ENCODE measurements around the gene PCARE.
"Not testable (repeated sequence)": the region's sequence is repeated elsewhere in the genome, so short reads cannot be mapped to it uniquely, and the experiment has no call there.

The PCARE gene

GRCh38 chr2:29074411-29074810 is at the start of gene PCARE:
Gene PCARE, minus strand, starts transcription at chr2:29074523. Its CDS starts 262 bp downstream, at chr2:29074261.
- DNase-seq: no peak

DNA sequence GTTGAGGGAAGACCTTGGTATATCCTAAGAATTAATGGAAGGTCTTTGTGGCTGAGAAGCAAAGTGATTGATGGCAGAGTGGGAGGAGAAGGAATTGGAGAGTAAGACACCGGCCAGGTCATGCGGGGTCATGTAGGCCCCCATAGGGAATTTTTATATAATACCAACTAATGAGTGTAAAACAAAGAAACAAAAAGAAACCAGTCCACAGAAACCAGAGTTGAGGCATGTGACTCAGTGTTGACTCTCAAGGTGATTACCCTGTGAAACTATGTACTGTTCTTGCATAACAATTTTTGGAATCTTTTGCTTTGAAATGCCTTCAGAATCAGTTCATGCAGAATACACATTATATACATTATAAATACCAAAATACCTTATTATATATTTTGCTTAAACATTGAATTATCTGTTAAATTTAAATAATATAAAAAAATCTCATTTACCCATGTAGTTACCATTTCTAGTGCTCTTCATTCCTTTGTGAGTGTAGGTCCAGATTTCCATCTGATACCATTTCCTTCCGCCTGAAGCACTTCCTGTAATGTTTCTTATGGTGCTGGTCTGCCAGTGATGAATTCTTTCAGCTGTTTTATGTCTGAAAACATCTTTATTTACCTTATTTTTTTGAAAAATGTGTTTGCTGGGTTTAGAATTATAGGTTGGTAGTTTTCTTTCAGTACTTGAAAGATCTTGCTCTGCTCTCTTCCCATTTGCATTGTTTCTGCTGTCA is 49.5 kb upstream of the PCARE start:
- DNase-seq: peak; percentile 10 to 27

DNA sequence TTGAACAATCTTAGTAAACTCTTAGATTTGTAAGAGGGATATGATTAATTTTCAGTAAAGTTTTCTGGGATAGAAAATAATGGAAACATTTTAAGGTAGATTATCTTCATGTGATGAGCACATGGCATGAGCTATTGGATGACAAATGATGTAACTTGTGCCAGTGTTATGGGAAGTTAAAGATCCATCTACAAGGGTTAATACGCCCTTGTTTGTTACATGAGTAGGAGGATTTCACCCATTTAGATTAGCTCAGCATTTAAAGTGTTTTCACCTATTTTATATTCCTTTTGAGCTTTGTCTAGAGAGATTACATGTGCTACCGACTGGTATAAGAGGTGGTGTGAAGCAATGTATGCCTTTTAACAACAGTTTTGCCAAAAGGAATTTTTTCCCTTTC is 46.5 kb upstream of the PCARE start:
- no peak for DNase-seq

GRCh38 chr2:29119211-29119610 is 44.9 kb upstream of the PCARE start:
- no peak for DNase-seq

DNA sequence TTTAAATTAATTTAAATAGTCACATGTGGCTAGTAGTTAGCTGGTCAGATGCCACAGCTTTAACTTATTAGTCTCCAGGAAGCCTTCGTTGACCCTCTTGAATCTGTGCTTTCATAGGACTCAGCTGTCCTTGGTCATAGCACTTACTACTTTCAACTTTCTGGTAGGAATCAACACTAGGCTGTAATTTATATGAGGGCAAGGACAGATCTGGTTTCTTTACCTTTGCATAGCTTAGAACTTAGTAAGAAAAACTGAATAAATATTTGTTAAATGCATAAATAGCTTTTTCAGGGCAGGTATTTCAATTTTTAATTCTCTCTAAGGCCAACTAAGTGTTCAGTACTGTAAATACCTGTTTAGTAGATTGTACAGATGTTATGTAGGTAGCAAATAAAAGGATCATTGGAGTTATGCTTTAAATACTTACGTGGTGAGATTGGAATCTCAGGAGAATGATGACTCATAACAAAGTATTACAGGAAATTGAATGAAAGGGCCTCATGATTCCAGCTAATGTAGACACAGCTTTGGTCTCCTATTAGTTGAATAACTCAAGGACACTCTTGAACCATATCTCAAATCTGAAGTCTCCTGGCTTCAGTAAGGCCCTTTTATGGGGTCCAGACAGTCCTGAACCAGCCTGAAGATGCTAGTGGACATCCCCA is 43.4 kb upstream of the PCARE start:
- DNase-seq: no peak

DNA sequence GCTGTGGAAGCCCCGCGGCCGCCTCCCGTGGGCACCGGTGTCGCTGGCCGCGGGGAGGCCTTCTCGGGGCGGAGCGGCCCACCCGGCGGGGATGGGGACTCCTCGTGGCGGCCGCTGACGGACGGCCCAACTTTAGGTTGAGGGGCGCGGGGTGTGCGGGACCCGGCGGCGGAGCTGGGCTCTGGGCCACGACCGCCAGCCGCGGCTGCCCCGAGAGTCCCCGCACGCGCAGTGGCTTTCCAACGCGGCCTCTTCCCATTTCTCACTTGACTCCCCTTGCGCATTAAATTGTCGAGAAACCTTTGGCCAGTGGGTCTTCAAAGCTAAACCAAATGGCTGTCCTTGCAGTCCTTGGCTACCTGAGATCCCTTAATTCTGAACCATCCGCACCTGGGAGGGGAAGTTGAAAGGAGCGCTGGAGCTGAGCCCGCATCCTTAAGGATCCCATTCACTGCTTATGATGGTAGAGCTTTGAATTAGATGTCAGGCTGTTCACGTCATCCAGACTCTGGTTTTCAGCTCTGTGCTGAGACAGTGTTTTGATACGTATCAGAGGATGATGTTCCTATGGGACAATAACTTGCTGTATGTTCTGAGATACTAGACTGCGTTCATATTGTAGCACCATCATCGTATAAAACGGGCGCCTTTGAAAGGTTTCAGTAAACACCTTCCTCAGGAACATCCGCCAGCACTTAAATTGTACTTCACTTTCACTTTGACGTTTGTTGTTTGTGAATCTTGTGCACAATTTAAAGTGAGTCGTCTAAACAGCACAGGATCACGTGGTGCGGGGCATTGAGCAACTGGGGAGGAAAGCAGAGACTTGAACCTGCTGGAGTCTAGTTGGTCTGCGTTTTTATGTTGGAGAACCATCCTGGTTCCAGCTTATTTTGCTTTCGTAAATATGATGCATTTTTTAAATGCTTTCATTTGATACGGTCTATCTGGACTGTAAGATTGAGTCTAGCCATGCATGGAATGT is 41.8 kb upstream of the PCARE start:
- DNase-seq: peak; percentile 63 to 74

DNA sequence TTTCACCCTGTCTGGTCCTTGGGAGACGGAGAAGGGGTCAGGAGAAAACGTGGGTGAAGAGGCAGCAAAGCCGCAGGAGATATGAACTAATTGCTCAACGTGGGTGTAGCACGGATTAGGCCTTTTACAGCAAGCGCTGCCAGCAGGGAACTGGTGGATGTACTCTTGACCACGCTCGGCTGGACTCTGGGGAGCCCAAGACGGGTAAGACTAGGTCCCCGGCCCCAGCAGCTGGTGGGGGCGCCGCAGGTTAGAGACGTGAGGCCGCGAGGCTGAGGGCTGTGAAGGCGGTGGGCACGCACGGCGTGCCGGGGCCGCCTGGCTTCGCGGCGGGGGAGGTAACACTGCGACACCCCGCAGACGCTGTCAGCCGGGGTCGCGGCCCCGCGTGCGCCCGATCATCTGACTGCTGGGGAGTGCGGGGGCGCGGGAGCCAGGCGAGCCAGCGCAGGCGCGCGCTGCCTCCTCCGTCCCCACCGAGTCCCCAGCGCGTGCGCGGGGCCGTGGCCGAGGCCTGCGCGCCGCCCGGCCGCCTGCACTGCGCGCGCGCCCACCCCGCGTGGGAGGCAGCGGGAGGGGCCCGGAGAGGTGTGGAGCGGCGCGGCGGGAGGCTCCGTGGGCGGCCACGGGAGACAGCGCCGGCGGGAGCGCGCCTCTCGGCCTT is 40.8 kb upstream of the PCARE start, which contains the start of gene CLIP4:
Gene CLIP4 (plus strand): TSS at position 470 of the 664 bp plus-strand sequence. CDS start 5,974 bp downstream, outside the sequence.
- peak; percentile 74 to 76 for DNase-seq

GRCh38 chr2:29114586-29114945 is 40.2 kb upstream of the PCARE start:
- DNase-seq: peak in 1 of 2 donors; percentile 2

DNA sequence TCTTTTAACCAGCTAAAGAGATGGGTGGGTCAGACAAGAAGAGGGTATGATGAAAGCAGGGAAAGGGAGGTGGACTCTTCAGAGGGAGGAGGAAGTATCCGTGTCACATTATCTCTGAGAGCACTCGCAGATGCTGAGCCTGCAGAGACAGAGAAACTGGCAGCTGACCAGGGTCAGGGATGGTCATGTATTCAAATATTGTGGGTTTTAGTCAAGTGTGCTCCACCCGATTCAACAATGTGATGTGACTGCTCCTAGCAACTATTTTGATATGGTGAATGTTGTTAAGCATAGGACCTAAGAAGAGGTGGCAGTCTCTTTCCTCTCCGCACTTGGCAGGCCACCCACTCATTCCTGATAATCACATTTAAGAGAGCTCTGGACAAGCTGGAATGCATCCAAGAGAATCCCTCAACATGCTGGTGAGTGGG is 39.6 kb upstream of the PCARE start:
- DNase-seq: no peak

DNA sequence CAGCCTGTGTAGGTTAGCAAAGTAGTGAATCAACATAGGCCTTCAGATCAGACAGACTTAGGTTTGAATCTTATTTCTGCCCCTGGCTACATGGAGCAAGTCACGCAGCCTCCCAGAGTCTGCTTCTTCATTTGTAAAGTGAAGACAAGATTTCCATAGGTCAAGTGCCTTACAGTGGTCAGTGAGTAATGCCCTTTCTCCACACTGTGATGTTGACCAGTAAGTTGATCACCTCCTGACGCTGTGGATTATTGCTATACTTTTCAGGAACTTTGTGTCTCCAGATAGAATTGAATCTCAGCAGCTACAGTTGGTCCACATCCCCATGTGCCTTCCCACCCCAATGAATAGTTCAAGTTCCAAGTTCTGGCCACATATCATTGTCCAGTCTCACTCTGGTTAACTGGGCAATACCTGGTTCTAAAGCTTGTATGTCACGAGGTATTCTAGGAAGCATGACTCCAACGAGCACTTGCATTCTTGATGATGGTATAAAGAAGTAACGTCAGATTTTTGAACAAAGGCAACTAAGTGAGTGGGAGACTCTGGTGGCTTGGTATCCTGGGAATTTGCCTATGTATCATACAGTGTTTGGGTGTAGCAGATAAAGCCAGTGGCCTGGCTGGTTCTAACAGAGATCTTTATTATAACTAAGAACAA is 38.8 kb upstream of the PCARE start:
- DNase-seq: no peak

- no peak for DNase-seq
Measured at GRCh38 chr2:29112379-29112778, 38.1 kb upstream of the PCARE start.

DNA sequence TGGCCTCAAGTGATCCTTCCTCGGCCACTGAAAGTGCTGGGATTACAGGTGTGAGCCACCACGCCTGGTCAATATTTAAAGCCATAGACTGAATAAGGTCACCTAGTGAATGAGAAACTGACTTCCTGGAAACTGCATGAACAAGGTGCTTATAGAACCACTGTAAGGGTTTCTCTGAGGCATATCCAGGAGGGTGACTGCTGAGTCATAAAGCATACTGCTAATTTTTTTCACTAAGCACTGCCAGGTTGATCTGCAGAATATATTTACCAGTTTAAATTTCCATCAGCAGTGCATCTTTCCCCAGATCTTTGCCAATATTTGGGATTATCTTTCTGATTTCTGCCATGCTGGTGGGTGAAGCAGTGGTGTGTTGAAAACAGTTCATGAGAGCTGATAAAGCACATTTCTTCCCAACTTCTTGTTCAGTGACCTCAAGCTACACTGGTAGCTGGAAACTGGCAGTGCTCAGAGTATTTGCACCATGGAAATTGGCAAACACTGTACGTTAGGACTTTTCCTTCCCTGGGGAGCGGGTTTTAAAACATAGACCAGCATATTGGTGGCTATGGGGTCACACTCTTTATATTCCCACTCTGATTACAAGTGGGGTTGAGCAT is 36.7 kb upstream of the PCARE start:
- DNase-seq: no peak

DNA sequence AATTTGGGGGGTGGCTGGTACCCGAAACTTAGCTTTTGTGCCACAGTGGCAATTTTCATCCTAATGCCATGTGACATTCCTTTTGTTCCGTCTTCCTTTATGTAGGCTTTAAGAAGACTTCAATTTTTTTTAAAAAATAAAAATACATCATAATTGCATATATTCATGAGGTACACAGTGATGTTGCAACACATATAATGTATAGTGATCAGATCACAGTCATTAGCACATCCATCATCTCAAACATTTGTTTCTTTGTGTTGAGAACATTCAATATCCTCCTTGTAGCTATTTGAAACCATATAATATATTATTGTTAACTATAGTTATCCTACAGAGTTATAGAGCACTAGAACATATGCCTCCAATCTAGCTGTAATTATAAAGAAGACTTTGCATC is 34.9 kb upstream of the PCARE start:
- no peak for DNase-seq

DNA sequence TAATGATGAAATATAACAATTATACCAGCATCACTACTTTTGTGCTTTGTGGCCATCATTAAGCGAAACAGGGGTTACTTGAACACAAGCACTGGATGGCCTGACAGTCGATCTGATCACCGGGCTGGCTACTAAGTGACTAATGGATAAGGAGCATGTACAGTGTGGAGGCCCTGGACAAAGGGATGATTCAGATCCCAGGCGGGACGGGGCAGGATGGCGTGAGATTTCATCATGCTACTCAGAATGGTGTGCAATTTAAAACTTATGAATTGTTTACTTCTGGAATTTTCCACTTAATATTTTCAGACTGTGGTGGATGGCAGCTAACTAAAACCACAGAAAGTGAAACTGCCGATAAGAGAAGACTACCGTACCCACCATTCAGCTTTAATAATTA is 33.9 kb upstream of the PCARE start:
- DNase-seq: no peak

DNA sequence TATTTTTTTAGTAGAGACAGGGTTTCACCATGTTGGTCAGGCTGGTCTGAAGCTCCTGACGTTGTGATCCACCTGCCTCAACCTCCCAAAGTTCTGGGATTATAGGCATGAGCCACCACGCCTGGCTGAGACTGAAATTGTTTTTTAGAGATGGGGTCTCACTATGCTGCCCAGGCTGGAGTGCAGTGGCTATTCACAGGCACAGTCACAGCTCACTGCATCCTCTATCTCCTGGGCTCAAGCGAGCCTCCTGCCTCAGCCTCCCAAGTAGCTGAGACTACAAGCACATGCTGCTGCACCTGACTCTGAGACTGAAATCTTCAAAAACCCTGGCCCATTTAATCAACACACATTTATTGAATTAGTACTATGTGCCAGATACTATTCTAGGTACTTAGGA is 33.2 kb upstream of the PCARE start:
- DNase-seq: not testable (repeated sequence)

DNA sequence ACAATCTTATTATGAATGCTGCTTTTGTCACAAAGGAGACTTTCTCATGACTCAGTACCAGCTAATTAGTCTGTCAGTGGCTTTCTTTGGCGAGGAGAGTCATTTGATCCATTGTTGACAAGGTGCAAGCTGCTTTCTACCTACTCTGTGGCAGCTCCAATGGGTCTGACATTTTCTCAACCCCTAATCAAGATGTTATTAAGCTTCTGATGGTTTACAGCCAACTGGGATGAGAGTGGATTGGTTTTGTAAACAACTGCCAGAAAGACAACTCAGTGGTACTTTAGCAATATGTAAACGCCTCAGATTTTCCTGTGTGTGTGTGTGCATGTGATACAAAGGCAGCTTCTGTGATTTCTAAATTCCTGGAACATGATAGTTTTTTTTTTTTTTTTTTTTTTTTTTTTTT is 32.7 kb upstream of the PCARE start:
- DNase-seq: no peak

DNA sequence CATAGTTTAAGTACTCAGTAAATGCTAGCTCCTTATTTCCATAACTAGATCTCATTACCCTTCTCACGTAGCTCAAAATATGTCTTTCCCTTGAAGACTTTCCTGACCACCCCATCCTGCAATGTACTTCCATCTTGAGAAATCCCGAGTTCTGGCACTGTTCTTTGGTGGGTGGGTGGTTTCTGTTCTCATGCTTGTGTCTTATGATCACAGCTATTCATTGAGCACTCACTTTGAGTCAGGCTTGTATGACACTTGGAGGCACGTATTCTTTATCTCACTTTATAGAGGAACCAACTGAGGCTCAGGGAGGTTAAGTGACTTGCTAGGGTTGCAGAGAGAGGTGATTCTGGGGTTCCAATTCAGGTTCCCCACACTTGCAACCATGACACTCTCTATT is 31.9 kb upstream of the PCARE start:
- no peak for DNase-seq

- no peak for DNase-seq
Measured at GRCh38 chr2:29105375-29105774, 31.1 kb upstream of the PCARE start.

GRCh38 chr2:29104688-29105087 is 30.4 kb upstream of the PCARE start:
- no peak for DNase-seq

- no peak for DNase-seq
Measured at GRCh38 chr2:29100564-29100963, 26.2 kb upstream of the PCARE start.

DNA sequence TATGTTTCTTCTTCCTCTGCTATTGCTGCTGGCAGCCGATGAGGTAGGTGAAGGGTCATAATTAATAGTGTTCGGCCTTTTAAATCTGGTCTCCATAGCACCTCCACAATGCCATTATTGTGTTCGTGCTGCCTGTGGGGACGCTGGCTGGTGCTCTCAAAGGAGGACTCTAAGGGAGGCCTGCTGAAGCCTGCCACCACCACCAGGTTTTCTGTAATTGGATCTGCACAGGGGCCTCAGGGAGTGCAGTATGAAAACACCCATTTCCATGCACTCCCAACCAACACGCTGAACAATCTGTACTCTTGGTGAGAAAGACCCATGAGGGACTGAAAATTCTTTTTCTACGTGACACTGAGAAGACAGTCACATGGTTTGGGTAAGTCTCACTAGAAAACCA is 23.2 kb upstream of the PCARE start:
- no peak for DNase-seq

- no peak for DNase-seq
Measured at GRCh38 chr2:29096969-29097368, 22.6 kb upstream of the PCARE start.
